ENCODE results near the gene GPAM.

GRCh38 chr10:112131346-112131745 is 52.2 kb downstream of the GPAM start:
- TF ChIP-seq EP300 (IDR thresholded peaks at IDR 0.05) (no peak), CTCF (IDR thresholded peaks at IDR 0.05) (no peak), POLR2AphosphoS5 (IDR thresholded peaks at IDR 0.05) (no peak)
